Ammon's horn (tissue), 1 donor: ENCODE data around the gene XAGE5.
"Not testable (repeated sequence)": the region's sequence is repeated elsewhere in the genome, so short reads cannot be mapped to it uniquely, and the experiment has no call there.

Source experiments
- DNase-seq: peaks from one replicate; pipeline ENCODE4 v3.0.0-alpha.2; 2016; ENCODE audit warnings: low spot score

The XAGE5 gene, protein sequence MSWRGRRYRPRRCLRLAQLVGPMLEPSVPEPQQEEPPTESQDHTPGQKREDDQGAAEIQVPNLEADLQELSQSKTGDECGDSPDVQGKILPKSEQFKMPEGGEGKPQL

GRCh38 chrX:52811065-52811625 lies at the start of gene XAGE5:
TSS of gene XAGE5 (plus strand) at chrX:52811287. CDS start at chrX:52812567, 1,280 bp downstream.
- no peak for DNase-seq

GRCh38 chrX:52765983-52766382 lies 45.1 kb upstream of the XAGE5 start:
- DNase-seq: not testable (repeated sequence)

DNA sequence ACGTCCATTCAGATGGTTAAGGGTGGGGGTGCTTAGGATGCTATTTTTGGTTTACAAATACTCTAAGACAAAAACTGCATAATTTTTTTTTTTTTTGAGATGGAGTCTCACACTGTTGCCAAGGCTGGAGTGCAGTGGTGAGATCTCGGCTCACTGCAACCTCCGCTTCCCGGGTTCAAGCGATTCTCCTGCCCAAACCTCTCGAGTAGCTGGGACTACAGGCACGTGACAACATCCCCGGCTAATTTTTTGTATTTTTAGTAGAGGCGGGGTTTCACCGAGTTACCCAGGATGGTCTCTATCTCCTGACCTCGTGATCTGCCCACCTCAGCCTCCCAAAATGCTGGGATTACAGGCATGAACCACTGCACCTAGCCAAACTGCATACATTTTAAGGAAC lies 37.6 kb upstream of the XAGE5 start:
- not testable (repeated sequence) for DNase-seq

GRCh38 chrX:52797327-52797726 lies 13.8 kb upstream of the XAGE5 start, which contains the start of gene SPANXN5:
TSS of gene SPANXN5 (minus strand) at chrX:52797427. CDS start at chrX:52797348, 79 bp downstream.
- not testable (repeated sequence) for DNase-seq

DNA sequence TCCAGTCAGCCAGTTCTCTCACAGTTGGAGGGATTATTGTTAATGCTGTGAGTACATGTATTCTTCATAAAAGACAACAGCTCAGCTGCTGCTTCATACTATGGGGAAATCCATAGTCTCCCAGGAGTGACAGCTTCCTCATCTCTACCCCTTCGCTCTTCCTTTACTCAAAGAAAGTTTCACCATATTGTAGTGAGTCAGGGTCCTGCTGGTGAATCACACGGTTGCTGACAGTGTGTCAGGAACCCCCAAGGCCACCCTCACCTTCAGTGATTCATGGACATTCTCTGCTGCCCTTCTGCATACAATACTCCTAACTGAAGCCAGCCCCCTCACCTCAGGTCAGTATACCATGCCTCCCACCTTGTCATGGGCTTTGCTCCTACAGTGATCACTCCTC lies 6.2 kb upstream of the XAGE5 start:
- not testable (repeated sequence) for DNase-seq

GRCh38 chrX:52819788-52820187 lies 8.7 kb downstream of the XAGE5 start:
- DNase-seq: no peak

GRCh38 chrX:52821079-52821760 lies 10.1 kb downstream of the XAGE5 start:
- no peak for DNase-seq

- DNase-seq: no peak
Observed at GRCh38 chrX:52824608-52825007, 13.5 kb downstream of the XAGE5 start.

- no peak for DNase-seq
Observed at GRCh38 chrX:52830551-52830950, 19.5 kb downstream of the XAGE5 start.

GRCh38 chrX:52839137-52839536 lies 28.1 kb downstream of the XAGE5 start:
- no peak for DNase-seq

DNA sequence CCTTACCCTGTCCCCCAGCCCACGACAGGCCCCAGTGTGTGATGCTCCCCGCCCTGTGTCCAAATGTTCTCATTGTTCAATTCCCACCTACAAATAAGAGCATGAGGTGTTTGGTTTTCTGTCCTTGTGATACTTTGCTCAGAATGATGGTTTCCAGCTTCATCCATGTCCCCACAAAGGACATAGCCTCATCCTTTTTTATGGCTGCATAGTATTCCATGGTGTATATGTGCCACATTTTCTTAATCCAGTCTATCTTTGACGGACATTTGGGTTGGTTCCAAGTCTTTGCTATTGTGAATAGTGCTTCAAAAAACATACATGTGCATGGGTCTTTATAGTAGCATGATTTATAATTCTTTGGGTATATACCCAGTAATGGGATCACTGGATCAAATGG lies 32.5 kb downstream of the XAGE5 start:
- not testable (repeated sequence) for DNase-seq

GRCh38 chrX:52852110-52852860 lies 41.2 kb downstream of the XAGE5 start:
- DNase-seq: no peak

DNA sequence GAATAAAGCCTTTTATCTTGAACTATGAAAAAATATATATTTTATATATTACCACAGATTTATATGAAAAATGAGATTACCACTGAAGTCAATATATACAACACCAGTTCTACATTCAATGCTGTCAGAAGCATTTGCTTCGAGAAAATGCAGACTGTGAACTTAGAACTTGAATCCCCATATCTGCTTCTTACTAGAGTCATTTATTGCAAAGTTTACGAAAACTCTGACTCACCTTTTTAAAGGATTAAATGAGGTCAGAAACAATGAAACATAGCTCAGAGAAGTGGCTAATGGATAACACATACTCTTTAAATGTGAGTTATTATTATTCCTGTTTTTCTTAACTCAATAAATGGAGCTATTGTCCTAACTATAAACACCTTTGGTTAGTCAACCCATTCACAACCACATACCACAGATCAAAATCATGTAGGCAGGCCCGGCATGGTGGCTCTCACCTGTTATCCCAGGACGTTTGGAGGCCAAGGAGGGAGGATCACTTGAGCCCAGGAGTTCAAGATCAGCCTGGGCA lies 46.0 kb downstream of the XAGE5 start:
- not testable (repeated sequence) for DNase-seq

GRCh38 chrX:52865343-52865998 lies 54.4 kb downstream of the XAGE5 start:
- no peak for DNase-seq
